GM18870 (cell line): ENCODE results near the gene MUC2.
"Not testable (repeated sequence)": the region's sequence is repeated elsewhere in the genome, so short reads cannot be mapped to it uniquely, and the experiment has no call there.

Source experiments
- ATAC-seq: cut with Tn5 transposase; IDR thresholded peaks from one replicate; pipeline ENCODE4 v1.9.1; 2021; ENCODE audit warnings: moderate library complexity; ENCODE audit not compliant: unreplicated experiment

Gene MUC2

DNA sequence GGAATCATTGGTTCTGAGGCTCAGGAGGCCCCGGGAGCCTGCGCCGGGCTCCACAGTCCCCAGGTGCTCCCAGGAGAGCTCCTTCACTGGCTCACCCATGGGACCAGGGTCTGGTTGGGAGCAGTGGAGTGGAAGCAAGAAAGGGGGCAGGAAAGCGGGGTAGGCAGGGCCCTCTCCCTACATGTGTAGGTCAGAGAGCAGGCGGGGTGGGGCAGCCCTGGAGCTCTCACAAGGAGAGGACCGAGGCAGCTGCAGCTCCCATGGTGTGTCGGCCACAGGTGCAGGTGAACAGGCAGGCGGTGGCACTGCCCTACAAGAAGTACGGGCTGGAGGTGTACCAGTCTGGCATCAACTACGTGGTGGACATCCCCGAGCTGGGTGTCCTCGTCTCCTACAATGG is 28.3 kb downstream of the MUC2 start:
- no peak for ATAC-seq

GRCh38 chr11:1103401-1104360 is 29.0 kb downstream of the MUC2 start:
- no peak for ATAC-seq

- no peak for ATAC-seq
These were observed 29.9 kb downstream of the MUC2 start for GRCh38 chr11:1104411-1105182.

- ATAC-seq, result no peak
These were observed 30.5 kb downstream of the MUC2 start for GRCh38 chr11:1105183-1105565.

DNA sequence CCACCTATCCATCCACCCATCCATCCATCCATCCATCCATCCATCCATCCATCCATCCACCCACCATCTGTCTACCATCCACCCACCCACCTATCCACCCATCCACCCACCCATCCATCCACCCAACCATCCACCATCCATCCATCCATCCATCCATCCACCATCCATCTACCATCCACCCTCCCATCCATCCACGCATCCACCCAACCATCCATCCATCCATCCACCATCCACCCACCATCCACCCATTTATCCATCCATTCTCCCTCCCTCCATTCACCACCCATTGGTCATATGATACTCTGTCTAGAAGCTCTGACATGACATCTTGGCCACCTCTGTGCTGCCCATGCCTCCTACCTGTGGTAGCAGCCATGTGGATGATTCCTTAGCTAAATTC is 31.7 kb downstream of the MUC2 start:
- ATAC-seq, result no peak

DNA sequence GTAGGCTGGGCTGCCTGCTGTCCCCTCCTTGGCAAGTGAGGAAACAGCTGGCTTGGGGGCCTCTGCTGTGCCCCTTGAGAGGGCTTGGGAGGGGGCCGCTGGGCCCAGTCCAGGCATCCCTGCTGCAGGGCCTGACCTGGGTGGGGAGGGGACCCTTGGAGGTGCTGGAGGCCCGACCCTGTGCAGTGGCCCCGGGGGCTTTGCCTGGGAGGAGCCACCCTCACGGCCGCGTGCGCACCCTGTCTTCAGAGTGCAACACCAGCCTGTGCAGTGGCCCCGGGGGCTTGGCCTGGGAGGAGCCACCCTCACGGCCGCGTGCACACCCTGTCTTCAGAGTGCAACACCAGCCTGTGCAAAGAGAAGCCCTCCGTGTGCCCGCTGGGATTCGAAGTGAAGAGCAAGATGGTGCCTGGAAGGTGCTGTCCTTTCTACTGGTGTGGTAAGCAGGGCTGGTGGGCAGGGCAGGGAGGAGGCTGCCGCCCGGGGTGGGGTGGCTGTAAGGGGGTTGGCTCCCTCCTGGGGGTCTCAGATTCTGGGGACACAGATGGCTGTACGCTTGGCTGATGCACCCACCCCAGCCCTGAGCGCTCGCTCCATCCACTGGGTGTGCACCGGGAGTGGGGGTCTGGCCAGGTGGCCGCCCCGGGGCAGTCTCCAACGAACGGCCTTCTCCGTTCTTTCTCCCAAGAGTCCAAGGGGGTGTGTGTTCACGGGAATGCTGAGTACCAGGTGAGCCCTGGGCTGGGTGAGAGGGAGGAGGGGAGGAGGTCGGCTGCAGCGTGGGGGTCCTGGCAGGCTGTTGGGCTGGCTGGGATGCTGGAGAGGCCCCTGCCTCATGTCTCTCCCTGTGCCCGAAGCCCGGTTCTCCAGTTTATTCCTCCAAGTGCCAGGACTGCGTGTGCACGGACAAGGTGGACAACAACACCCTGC is 32.9 kb downstream of the MUC2 start:
- ATAC-seq, result no peak

DNA sequence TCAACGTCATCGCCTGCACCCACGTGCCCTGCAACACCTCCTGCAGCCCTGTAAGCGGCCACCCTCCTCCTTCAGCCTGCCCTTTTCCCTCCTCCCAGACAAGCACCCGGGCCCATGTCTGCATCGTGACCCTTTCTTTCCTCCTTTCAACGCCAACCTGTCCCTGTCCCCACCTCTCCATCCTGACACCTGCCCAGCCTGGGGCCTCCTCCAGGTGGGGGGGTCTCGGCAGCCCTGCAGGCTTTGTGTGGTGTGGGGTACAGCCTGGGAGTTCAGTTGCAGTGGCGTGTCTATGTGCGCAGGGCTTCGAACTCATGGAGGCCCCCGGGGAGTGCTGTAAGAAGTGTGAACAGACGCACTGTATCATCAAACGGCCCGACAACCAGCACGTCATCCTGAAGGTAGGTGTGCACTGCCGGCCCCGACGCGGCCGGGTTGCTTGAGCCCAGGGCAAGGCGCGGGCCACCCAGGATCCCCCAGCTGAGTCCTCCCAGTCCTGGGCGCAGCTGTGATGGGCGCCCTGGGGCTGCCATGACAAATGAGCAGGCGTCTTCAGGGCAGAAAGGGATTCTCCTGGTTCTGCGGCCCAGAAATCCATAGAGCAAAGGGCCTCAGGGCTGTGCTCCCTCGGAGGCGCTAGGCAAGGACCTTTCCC is 33.7 kb downstream of the MUC2 start:
- no peak for ATAC-seq

DNA sequence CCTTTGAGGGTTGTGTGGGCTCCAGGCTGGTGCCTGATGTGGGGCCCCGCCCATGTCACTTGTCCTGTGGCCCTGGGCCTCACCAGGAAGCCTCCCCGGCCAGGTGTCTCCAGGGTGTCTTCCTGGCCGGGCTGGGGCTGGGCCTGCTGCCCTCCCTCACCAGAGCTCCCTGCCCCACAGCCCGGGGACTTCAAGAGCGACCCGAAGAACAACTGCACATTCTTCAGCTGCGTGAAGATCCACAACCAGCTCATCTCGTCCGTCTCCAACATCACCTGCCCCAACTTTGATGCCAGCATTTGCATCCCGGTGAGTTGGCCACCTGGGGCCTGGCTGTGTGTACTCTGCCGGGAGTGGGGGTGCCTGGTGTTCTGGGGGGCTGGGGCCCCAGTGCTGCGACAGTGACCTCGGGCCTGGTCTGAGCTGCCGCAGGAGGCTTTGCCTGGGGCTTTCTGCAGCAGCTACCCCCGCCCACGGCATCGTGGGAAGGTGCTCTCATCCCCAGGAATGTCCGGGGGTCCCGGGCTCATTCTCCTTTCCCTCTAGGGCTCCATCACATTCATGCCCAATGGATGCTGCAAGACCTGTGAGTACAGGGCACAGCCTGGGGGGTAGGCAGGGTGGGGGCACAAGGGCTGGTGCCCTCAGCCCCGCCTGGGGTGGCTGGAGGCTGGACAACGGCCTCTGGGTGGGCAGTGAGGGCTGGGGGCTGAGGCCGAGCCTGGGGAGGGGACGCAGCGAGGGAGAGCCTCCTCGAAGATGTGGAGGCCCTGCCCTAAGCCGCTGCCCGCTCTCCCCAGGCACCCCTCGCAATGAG is 34.6 kb downstream of the MUC2 start:
- ATAC-seq, result no peak

- no peak for ATAC-seq
These were observed 35.4 kb downstream of the MUC2 start for GRCh38 chr11:1109918-1110705.

GRCh38 chr11:1111545-1112212 is 37.0 kb downstream of the MUC2 start:
- ATAC-seq, result no peak

GRCh38 chr11:1112351-1113191 is 37.9 kb downstream of the MUC2 start:
- ATAC-seq, result no peak

DNA sequence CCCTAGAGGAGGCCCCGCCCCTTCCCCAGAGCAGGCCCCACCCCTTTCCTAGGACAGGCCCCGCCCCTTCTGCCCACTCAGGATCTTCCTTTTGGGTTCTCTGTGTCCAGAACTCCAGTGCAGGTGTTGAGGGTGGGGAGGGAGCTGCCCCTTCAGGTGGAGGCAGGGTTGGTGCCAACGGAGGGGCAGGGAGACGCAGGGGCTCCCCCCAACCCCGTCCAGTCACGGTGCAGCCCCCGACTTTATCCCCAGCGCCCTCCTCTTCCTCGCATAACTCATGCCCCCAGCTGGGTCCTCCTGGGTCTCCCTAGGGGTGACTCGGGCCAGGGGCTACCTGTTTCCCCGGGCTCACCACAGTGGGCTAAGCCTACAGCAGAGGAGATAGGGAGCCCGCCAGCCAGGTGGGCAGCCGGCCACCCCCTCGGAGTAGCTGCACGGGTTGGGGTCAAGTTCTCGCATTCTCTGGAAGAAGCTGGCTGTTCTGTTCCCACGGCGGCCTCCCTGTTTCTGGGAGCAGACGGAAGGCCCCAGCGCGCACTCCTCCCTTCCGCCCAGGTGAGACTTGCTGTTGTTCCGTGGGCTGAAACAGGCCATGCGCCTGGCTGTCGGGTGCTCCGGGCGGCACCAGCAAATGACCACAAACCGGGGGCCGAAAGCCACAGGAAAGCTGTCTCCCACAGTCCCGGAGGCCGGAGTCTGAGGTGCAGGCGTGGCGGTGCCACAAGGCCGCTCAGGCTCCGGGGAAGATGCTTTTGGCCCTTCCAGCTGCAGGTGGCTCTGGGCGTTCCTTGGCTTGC is 38.9 kb downstream of the MUC2 start:
- ATAC-seq, result no peak

- ATAC-seq, result not testable (repeated sequence)
These were observed 40.6 kb downstream of the MUC2 start for GRCh38 chr11:1115292-1115691.

DNA sequence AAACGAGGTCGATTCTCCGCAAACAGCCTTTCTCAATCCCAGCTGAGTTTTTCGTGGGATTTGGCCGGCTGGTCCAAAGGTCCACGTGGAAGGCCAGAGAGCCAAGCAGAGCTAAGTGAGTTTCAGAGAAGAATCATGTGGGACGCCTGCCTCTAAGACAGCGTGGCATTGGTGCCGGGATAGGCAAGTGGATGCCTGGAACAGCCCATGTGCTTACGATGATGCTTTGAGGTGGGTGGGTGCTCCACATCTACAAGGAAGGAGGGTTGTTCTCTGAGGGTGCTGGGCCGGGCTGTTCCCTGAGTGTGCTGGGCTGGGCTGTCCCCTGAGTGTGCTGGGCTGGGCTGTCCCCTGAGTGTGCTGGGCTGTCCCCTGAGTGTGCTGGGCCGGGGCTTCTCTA is 41.4 kb downstream of the MUC2 start:
- no peak for ATAC-seq

DNA sequence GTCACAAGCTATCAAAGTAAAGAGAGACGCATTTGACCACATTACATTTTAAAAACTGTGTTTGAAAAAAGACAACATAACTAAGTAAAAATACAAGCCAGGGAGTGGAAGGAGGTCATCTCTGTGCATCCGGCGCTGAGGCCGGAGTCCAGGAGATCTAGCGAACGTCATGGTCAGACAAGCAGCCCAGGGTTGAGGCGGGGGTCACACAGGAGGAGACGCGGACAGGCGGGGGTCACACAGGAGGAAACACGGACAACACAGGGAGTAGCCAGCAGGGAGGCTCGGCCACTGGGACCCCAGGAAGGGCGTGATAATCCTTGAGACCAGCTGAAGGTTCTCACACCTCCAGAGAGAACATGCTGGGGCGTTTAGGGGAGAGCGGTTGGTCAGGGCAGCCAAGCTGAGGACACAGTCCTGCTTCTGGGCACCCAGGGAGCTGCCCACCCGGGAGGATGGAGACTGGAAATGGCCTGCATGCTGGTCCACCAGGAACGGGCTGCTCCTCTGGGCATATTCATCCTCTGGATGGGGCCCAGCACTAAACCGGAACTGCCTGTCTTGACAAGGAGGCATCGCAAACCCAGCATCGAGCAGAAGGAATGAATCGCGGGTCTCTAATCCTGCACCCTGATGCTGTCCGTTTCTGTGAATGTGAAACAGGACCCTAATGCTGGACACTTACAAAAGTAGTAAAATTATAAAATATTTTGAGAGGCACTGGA is 42.2 kb downstream of the MUC2 start:
- no peak for ATAC-seq

DNA sequence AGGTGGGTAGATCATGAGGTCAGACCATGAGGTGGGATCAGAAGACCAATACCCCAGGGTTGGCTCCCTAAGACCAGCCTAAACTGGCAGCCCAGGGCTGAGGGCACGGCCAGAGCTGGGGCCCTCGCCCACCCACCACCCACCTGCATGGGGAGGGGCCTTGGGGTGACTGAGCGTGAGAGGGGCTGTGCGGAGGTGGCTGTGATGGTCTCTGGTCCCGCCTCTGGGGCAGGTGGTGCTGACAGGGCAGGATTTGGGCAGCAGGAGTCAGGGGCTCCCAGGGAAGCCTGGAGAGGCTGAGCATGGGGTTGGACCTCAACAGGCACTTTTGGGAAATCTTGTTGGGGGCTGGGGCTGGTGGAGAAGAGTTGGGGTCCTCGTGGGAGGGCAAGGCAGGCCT is 43.3 kb downstream of the MUC2 start:
- no peak for ATAC-seq
